Stimulated activated CD8-positive, alpha-beta memory T cell treated with anti-CD3 and anti-CD28 coated beads, Interleukin-15, amount 100 ng/mL, for 48 hours (primary cell): ENCODE data around the gene CSNK1G3.

ENCODE experiments used
- DNase-seq, 2 donors: peaks; one replicate each; pipeline ENCODE4 v3.0.0-alpha.2; 2020; ENCODE audit warnings: low read depth in 2 of 2

Gene CSNK1G3

DNA sequence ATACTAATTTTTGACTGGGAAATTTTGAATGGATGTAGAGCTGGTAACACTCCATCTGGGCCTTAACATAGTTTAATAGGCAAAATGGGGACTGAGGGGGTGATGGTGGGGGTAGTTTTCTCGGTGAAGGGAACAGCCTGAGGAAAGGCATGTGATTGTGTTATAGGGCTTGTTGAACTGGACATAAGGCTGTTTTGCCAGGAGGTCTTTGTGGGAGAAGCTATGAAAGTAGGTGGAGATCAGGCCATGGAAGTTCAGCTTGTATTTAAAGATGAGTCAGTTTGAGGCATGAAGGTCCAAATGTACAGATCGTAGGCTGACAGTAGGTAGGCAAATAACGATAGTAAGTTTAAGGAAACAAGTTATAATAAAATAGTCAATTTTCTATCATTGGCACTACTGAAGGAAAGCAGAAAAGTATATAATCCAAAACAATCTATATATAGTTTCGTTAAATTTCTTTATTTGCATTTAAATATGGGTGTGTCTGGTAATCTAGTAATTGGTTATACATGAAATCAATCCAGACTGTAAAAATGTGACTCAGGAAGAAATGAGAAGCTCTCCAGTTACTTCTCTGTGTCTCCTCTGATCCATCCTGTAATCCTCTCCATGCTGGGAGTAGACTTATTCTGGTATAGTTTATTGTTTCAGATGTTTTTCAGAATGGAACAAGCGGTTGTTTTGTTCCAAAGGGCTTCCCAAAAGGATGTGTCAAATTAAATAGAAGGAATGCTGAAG is 2.8 kb downstream of the CSNK1G3 start:
- DNase-seq = no peak

DNA sequence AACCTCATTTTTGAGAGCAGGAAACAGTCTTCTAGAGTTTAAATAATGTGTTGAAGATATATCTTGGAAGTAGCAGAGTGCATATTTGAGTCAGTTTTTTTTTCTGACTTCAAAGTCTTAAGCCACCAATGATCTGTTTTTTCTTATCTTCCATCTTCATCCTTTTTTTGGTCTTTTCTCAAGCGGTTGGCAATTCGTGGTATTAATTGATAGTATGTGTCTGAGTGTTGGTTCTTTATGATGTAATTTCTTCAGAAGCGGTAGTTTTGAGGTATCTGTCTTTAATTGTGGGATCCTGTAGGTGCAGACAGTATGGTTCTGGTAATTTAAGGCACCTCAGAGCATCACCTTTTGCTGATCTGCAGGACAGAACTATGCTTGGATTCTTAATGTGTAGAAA is 3.9 kb downstream of the CSNK1G3 start:
- no peak for DNase-seq

DNA sequence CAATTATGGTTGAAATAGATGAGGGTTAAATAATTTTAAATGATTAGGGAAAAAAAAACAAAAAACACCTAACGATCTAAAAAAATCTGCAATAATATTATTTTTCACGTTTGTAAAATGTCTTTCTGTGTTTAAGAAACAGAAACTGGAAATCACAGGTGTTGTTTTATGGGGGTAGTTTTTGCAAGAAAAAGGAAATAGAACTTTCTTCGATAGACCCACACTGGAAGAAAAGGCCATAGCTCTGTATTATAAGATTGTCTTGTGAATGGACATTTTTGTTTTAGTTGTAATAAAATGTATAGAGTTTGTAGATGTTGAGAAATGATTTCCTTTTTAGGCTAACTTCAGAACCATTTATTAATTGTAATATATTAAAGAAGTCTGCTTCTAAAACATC is 5.5 kb downstream of the CSNK1G3 start:
- no peak for DNase-seq

DNA sequence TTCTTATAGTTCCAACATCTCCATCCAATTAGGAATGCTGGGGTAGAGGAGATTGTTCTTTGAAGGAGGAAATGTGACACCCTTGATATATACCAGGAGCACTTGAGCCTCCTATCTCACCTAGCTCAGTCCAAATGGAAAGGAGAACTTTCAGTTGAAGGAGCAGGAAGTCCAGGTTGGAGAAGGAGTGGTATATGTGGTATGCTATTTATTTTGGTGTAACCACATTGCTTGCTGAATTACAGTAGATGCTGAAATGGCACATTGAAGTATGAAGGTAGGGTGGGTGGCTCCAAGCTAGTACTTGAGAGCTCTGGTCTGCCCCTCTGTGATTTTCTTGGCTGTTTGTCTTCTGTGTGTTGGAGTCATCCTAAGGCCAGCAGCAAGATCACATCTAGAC is 6.1 kb downstream of the CSNK1G3 start:
- DNase-seq = no peak

DNA sequence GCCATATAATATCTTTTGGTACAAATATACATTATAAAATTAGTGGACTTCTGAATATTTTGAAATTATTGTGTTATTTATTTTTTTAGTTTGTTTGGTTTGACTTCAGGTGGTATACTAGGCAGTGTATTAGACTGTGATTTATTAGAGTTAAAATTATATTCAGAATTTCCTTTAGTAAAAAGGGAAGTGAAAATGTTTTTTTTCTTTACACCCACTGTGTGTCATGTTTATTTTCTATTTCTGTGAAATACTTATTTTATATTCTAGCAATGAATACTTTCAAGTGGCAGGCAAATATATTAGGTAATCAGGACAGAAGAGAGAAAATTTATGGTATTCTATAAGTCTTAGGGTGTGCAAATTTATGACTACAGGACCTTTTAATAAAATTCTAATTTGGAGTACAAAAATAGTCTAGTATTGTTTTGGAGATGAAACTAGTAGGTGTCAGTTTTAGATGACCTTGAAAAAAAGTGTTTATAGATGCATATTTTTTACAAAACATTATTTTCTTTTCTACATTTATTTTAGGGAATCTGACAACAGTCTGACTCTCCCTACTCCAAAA is 8.8 kb downstream of the CSNK1G3 start:
- DNase-seq = no peak

DNA sequence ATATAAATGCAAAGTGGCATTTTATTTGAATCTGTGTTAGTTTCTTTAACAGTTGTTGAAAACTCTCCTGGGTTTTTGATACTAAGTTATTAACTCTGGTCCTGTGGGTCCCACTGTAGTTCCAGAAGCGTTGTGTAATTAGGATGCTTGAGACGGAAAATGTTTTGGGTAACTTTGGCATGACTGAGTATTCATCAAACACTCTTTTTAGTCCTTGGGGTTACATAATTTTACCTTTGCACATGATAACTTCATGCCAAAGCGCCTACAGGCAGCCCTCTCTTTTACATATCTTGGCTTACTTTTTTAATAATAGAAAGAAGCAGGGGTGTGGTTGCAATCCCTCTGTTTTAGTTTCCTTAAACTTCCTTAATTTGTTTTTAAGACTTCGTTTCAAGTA is 12.2 kb downstream of the CSNK1G3 start:
- DNase-seq = no peak

DNA sequence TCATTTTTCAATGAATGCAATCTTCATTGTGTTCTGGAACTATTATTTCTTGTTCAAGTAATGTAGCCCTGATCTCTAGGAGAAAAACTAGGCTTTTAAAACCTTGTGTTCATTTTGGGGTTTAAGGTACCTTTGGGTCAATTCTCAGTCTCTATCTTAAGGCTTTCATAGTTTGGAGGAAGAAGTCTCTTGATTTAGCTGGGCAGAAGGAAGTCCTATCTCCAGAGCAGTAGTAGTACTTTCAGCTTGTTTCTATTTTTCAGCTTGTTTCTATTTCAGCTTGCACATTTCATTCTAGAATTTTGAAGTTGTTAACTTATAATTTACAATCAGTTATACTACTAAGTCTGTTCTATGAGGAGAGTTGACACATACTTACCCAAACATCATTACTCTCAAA is 15.2 kb downstream of the CSNK1G3 start:
- no peak for DNase-seq

DNA sequence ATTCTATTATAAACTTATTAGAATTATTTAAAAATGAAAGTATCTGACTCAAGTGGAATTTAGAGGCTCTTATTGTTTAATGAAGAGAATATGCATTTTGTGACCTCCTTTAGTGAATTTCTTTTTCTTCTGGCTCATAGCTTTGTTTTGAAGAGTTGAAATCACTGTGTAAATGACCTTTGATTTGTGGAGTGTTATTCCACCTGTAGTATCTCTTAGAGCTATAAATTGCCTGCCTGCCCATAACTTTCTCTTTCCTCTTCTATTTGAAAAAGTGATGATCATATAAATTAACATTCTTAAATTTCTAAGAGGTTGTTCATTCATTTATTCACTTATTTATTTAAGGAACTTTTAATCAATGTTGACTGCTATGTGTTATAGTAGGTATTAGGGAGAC is 16.1 kb downstream of the CSNK1G3 start:
- no peak for DNase-seq

DNA sequence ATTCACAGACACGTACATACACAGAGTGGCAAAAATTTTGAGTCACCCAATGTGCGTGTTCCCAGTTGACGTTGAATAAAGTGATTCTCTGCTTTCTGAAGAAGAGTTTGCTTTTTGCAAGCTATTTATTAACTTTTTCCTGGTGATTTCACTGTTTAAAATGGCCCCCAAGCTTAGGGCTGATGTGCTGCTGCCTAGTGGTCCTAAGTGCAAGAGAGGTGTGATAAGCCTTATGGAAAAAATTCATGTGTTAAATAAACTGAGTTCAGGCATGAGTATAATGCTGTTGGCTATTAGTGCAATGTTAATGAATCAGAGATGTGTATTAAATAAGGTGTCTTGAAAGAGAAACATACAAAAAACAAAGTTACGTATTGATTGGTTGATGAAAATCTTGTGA is 16.9 kb downstream of the CSNK1G3 start:
- no peak for DNase-seq

DNA sequence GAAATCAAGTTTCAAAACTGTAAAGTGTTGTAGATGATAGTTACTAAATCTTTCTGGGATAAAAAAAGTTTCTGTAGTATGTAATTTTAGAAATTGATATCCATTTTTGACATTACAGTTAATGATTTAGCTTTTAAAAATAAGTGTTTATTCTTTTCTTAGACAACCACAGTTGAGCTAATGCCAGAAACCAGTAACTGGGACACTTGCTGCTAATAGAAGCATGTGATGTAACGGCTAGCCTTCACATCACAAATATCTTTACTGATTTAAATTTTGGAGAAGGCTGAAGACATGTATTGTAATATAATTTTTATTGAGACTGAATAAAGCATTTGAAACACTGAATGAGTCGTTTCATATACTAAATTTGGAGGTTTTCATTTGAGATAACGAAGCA is 18.8 kb downstream of the CSNK1G3 start:
- DNase-seq = no peak

DNA sequence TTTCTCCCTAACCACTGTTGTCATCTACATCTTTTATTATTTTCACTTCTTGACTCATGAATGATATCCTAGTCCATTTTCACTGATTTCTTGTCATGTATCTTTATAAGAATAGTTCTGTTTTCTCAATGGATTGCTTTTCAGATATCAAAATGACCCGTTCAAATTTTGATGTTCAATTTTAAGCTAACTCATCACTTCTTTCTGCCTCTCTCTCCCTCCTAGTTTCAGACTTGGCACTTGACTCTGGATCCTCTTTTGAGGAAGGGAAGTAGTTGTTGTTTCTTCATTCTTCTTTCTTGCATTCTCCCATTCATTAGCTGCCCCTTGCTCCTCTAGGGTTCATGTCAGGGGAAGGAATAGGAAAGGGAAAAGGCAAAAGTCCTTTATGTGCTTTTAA is 23.7 kb downstream of the CSNK1G3 start:
- no peak for DNase-seq

DNA sequence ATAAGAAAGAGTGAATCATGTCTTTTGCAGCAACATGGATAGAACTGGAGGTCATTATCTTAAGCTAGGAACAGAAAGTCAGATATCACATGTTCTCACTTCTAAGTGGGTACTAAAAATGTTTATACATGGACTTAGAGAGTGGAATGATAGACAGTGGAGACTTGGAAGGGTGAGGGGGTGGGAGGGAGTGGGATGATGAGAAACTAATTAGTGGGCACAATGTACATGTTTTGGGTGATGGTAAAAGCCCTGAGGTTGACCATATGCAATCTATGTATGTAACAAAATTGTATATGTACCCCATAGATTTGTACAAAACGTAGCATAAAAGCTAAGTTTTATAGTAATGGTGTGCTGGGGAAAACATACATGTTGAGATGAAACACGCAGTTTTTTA is 25.3 kb downstream of the CSNK1G3 start:
- no peak for DNase-seq

DNA sequence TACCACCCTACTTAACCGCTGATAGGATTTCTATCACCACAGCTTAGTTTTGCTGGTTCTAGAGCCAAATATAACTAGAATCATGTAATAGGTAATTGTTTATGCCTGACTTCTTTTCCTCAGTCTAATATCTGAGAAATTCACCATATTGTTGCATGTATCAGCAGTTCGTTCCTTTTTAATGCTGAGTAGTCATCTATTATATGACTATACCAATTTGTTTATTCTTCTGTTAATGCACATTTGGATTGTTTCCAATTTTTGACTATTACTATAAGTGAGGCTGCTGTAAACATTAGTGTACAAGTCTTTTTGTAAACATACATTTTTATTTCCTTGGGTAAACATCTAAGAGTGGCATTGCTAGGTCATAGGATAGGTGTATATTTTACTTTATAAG is 25.9 kb downstream of the CSNK1G3 start:
- DNase-seq = no peak

DNA sequence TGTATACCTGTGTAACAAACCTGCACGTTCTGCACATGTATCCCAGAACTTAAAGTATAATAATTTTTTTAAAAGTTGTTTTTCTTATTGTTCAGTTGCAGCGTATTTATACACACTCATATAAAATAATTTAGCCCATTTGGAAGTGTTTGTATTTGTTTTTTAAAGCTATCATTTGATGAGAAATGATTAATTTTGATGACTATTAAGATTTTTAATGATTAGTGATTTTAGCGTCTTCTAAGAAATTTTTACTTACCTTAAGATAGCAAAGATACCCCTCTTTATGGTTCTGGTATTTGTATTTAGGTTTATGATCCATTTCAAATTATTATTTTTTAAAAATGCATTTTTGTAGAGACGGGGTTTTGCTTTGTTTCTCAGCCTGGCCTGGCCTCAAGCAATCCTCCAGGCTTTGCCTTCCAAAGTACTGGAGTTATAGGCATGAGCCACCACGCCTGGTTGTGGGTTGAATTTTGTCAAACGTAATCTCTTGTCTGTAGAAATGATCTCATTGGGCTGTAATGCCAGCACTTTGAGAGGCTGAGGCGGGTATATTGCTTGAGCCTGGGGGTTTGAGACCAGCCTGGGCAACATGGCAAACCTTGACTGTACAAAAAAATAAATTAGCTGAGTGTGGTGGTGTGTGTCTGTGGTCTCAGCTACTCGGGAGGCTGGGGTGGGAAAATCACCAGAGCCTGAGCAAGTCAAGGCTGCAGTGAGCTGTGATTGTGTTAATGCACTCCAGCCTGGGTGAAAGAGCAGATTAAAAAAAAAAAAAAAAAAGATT is 26.9 kb downstream of the CSNK1G3 start:
- DNase-seq = no peak

DNA sequence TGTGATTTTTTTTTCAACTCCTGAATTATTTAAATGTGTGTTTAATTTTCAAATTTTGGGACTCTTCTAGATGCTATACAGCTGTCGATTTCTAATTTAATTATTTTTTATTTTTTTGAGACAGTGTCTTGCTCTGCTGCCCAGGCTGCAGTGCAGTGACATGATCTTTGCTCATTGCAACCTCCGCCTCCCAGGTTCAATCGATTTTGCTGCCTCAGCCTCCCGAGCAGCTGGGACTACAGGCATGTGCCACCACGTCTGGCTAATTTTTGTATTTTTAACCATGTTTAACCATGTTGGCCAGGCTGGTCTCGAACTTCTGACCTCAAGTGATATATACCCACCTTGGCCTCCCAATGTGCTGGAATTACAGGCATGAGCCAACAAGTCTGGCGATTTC is 28.6 kb downstream of the CSNK1G3 start:
- DNase-seq = no peak

DNA sequence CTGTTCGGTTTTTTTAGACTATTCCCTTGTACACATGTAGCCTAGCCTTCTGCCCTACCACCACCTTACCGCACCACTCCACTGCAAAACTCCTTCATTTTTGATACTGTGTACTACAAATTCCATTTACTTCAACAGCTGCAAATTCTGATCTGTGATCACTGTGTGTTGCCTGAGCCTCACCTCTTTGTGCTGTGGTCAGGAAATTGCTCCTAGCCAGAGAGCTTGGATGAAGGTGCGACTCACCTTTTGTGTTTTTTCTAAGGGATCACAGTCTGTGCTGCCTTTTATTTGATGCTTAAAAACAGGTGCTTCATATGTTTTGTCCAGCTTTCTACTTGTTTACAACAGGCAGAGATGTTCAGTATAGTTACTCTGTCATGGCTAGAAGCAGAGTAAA is 31.5 kb downstream of the CSNK1G3 start:
- no peak for DNase-seq

DNA sequence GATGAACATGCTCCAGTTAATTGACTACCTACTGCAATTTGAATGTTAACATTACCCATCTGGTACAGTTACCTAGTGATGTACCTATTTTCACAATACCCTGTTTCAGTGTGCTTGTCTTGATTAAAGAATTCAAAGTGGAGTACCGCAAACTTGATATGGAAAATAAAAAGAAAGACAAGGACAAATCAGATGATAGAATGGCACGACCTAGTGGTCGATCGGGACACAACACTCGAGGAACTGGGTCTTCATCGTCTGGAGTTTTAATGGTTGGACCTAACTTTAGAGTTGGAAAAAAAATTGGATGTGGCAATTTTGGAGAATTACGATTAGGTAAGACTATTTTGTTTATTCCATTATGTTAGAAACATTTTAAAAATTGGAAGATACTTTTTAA is 33.5 kb downstream of the CSNK1G3 start:
- no peak for DNase-seq

DNA sequence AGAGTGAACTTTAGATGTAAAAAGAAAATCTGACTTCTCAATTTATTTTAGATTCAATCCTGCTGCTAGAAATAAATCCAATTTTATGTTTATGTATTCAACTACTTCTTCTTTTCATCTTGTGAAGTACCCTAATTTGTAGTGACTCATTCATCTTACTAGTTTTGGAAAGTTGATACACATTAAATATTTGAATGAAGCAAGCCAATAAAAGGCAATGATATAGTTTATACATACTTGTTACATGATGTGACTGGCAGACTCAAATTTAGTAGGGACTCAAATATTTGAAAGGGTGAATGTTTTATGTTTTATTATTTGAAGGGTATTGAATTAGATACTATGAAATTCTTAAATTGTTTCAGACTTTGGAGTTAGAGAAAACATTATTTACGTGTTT is 34.7 kb downstream of the CSNK1G3 start:
- no peak for DNase-seq

DNA sequence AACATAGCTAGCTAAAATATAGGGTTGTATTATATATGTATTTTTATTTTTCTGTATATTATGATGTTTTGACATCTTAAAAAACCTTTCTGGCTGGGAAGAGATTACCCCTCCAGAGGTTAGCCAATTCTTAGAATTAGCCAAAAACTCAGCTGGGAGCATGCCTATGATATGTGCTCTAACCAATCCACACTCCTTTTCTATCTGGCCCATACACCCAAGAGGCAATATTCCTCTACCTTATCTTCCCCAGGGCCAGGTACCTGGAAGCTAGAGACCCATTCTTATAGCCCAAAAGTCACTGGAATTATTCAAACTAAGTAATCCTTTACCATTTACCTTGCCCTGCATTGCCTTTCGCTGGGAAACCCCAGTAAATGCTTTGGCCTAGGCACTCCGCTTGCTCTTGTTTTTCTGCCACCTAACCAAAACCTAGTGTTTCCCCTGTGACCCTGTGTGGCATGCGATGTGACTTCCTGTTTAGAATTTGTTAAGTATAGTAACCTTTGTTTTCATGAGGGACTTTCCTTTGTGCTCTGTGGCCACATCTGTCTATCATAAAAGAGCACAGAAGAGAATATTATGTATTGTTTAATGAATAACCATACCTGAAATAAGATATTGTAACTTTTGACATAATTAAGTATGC is 37.4 kb downstream of the CSNK1G3 start:
- peak; percentile 15 to 34 for DNase-seq

DNA sequence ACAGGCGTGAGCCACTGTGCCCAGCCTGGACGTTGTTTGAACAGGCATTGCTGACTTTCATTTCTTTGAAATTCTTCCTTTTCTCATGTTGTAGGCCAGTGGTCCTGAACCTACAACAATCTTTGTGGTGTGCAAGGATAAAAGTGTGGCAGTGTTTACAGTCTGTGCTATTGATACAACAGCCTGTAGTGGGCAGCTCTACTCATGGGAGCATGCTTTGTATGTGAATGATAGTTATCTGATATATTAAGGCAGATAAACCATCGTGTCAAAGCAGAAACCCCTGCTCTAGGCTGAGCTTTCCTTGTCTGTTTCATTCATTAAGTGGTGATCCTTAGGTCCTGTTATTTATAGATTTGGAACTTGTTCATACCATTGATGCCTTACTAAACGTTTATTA is 42.6 kb downstream of the CSNK1G3 start:
- no peak for DNase-seq

DNA sequence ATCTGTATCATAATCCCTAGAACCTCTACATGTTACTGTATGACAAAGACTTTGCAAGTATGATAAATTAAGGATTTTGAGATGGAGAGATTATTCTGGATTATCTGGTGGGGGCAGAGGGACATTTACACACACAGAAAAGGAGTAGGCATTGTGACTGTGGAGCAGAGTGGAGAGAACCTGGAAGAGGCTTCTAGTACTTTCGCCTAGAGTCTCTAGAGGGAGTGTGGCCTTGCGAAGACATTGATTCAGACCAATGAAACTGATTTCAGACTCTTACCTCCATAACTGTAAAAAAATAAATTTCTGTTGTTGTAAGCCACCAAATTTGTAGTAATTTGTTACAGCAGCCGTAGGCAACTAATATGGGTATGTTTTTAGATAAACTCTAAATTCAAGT is 45.9 kb downstream of the CSNK1G3 start:
- DNase-seq = no peak

DNA sequence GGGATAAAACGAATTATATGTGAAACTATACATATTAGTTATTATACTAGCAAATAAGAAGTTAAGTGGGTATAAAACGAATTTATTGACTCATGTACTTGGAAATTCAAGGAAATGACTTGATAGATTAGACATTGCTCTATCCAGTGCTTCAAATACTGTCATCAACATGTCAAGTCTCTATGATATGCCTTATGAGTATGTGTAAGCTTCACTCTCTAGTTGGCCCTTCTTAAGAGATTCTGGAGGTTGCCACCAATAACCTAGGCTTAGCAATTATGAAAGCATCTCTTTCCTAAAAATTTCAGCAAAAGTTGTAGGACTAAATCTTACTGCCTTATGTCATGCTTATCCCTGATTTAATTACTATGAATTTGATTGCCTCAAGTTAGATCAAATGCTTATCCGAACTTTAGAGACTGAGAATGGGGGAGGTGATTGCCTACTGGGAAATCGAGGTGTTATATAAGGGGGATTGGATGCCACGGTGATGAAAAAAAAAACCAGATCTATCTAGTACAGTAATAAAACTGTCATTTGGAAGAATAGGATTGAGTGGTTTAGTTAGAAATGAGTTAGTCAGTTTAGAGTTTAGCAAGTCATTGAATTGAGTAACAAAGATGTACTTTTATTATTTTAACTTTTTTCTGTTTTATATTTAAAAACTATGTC is 46.9 kb downstream of the CSNK1G3 start:
- no peak for DNase-seq
